HS-27A (cell line): ENCODE results near the gene TMSB15C.

Experiments used
- DNase-seq: peaks from one replicate; pipeline ENCODE4 v3.0.0-alpha.2; 2012; ENCODE audit warnings: low read depth, missing footprints

The TMSB15C gene

GRCh38 chrX:104045642-104046041, 30.4 kb downstream of the TMSB15C start:
- DNase-seq, result no peak

GRCh38 chrX:104041003-104041402, 35.0 kb downstream of the TMSB15C start:
- no peak for DNase-seq

GRCh38 chrX:104039689-104040505, 36.1 kb downstream of the TMSB15C start, which contains the start of gene H2BW2:
Gene H2BW2, plus strand, starts transcription at chrX:104039956. Its CDS starts 39 bp downstream, at chrX:104039995.
- DNase-seq, result no peak
